Esophagus (tissue), 2 donors: ENCODE results near the gene DAPK1. TPM values are rescaled to one million over a fixed set of nuclear protein-coding genes. Genes with fewer than 3 reads are reported as not detected.

Experiments used
- H3K27ac ChIP-seq, 2 donors: one replicate each; pipeline ENCODE4 v1.5.1; 2013; ENCODE audit warnings: low read depth in 2 of 2, mild to moderate bottlenecking in 2 of 2, inconsistent platforms in 1 of 2, low read length in 1 of 2, moderate library complexity in 1 of 2
- H3K27me3 ChIP-seq, 2 donors: one replicate each; pipeline ENCODE4 v1.6.1; 2013; ENCODE audit warnings: low read length in 2 of 2, control low read depth in 1 of 2, mild to moderate bottlenecking in 1 of 2; ENCODE audit not compliant: insufficient read depth in 2 of 2, control insufficient read depth in 1 of 2
- H3K36me3 ChIP-seq, 2 donors: one replicate each; pipeline ENCODE4 v1.6.1; 2013; ENCODE audit warnings: low read length in 1 of 2; ENCODE audit not compliant: control insufficient read depth in 2 of 2, insufficient read depth in 2 of 2
- H3K4me1 ChIP-seq, 2 donors: one replicate each; pipeline ENCODE4 v1.6.1; 2013; ENCODE audit warnings: low read length in 1 of 2; ENCODE audit not compliant: control insufficient read depth in 2 of 2, insufficient read depth in 2 of 2
- H3K4me3 ChIP-seq, 2 donors: one replicate each; pipeline ENCODE4 v1.5.1; 2013; ENCODE audit warnings: low read length in 2 of 2, mild to moderate bottlenecking in 2 of 2, low read depth in 1 of 2, moderate library complexity in 1 of 2
- H3K9me3 ChIP-seq, 2 donors: one replicate each; pipeline ENCODE4 v1.6.1; 2013; ENCODE audit warnings: mild to moderate bottlenecking in 2 of 2, low read depth in 1 of 2, low read length in 1 of 2, moderate library complexity in 1 of 2; ENCODE audit not compliant: control insufficient read depth in 2 of 2, insufficient read depth in 1 of 2
- WGBS, 2 donors: extraction: QIAGEN DNeasy Blood & Tissue Kit; methylation state at CpG; one replicate each; pipeline ENCODE4 v1.1.7; 2013; 5-methylcytosine and 5-hydroxymethylcytosine counted together
- polyA plus RNA-seq, 2 donors: library from polyadenylated mRNA; stranded (reverse); fragments of 200-250 nt; gene quantifications; one replicate each; pipeline ENCODE4 v1.2.3, GENCODE V29; 2013
- donor health status: healthy with polysubstance abuse.
- donor health status: Bipolar disorder and iron deficiency.

The DAPK1 gene
- polyA plus RNA-seq, 2 donors: 1.7 to 2.9 TPM

GRCh38 chr9:87685871-87686519 is 188.3 kb downstream of the DAPK1 start:
- 65 to 67% methylated on average over 14 of the region's 14 CpGs for WGBS, 2 donors
- Histone ChIP-seq H3K4me1 (peaks cover 0 to 2% of the 10 kb centered on the region in 2 donors), H3K4me3 (no peak overlapping the region)

GRCh38 chr9:87686520-87687090 is 188.9 kb downstream of the DAPK1 start:
- no peaks in the 10 kb centered on the region for H3K9me3 ChIP-seq
- 95 to 96% methylated on average over 14 of the region's 14 CpGs for WGBS, 2 donors
- H3K27me3 ChIP-seq: no peaks in the 10 kb centered on the region
- H3K4me3 ChIP-seq: no peak overlapping the region
- H3K36me3 ChIP-seq: no peaks in the 10 kb centered on the region
- H3K27ac ChIP-seq: no peak overlapping the region
- peaks cover 0 to 2% of the 10 kb centered on the region in 2 donors for H3K4me1 ChIP-seq

More at GRCh38 chr9:87685871-87686519, 188.3 kb downstream of the DAPK1 start:
- Histone ChIP-seq H3K27ac (no peak overlapping the region), H3K9me3 (no peaks in the 10 kb centered on the region), H3K36me3 (no peaks in the 10 kb centered on the region), H3K27me3 (no peaks in the 10 kb centered on the region)

DNA sequence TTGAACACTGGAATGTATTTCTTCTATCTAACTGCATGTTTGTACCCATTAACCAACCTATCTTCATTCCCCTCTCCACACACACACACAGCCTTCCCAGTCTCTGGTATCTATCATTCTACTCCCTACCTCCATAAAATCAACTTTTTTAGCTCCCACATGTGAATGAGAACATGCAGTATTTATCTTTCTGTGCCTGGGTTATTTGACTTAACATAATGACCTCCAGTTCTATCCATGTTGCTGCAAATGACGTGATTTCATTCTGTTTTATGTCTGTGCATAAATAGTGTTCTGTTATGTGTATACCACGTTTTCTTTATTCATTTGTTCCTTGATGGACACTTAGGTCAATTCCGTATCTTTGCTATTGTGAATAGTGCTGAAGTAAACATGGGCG is 189.5 kb downstream of the DAPK1 start:
- Histone ChIP-seq H3K4me1 (peaks cover 0 to 2% of the 10 kb centered on the region in 2 donors), H3K9me3 (no peaks in the 10 kb centered on the region), H3K27ac (no peak overlapping the region), H3K4me3 (no peak overlapping the region), H3K36me3 (no peaks in the 10 kb centered on the region), H3K27me3 (no peaks in the 10 kb centered on the region)
- 64 to 76% methylated on average over 4 of the region's 4 CpGs for WGBS, 2 donors

GRCh38 chr9:87694236-87694755 is 196.6 kb downstream of the DAPK1 start:
- H3K9me3 ChIP-seq: peaks cover 0 to 5% of the 10 kb centered on the region in 2 donors
- no peak overlapping the region for H3K4me3 ChIP-seq
- H3K27ac ChIP-seq: no peak overlapping the region
- no peaks in the 10 kb centered on the region for H3K4me1 ChIP-seq
- WGBS, 2 donors: 91 to 93% methylated on average over 3 of the region's 3 CpGs
- peaks cover 0 to 3% of the 10 kb centered on the region in 2 donors for H3K36me3 ChIP-seq
- H3K27me3 ChIP-seq: no peaks in the 10 kb centered on the region

GRCh38 chr9:87695523-87695922 is 197.9 kb downstream of the DAPK1 start:
- Histone ChIP-seq H3K27me3 (no peaks in the 10 kb centered on the region), H3K36me3 (peaks cover 0 to 3% of the 10 kb centered on the region in 2 donors), H3K4me1 (no peaks in the 10 kb centered on the region), H3K27ac (no peak overlapping the region), H3K9me3 (peaks cover 0 to 5% of the 10 kb centered on the region in 2 donors), H3K4me3 (no peak overlapping the region)
- WGBS, 2 donors: 73 to 89% methylated on average over 1 of the region's 1 CpG

DNA sequence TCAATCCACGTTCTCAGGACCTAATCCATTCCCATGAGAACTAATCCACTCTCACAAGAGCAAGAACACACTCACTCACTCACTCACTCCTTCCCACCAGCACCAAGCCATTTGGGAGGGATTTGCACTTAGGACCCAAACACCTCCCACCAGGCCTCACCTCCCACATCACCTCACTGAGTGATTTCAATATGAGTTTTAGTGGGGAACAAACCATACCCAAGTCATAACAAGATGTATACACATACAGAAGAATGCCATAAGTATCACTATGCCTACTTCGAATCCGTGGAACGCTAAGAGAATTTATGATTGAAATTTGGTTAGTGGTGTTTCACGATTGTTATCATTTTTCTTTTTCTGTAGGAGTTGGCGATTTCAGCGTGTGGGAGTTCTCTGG is 199.0 kb downstream of the DAPK1 start:
- Histone ChIP-seq H3K36me3 (peaks cover 0 to 3% of the 10 kb centered on the region in 2 donors), H3K4me1 (no peaks in the 10 kb centered on the region), H3K27ac (no peak overlapping the region), H3K9me3 (peaks cover 0 to 5% of the 10 kb centered on the region in 2 donors), H3K27me3 (no peaks in the 10 kb centered on the region), H3K4me3 (no peak overlapping the region)
- WGBS, 2 donors: 84 to 87% methylated on average over 7 of the region's 7 CpGs

DNA sequence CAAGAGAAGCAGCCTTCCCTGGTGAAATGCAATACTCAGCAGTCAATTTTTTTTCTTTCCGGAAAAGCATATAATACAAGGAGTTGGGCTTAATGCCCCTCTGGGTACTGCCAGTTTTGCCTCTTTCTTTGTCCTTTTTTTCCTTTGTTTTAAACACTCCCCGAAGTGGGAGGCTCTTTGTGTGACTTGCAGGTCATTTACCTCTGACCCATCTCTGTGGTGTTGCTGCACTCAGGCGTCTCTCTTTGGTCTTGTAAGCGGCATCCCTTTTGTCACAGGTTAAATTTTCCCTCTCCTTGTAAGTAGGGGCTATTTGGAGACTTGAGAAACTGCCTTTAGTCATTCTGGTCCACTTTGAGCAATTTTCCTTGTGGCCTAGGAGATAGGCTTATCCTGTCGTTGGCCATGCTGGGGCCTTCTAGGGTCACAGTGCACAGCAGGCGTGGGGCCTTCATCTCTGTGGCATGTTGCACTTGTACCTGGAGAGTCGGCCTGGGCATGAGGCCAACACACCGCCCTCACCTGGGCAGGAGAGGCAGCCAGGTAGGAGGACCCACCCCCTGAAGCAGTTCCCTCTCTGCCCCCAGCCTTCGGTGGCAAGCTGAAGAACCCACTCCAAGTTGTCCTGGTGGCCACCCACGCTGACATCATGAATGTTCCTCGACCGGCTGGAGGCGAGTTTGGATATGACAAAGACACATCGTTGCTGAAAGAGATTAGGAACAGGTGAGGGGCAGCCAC is 200.6 kb downstream of the DAPK1 start:
- Histone ChIP-seq H3K27ac (no peak overlapping the region), H3K4me3 (no peak overlapping the region), H3K27me3 (no peaks in the 10 kb centered on the region), H3K9me3 (peaks cover 0 to 5% of the 10 kb centered on the region in 2 donors), H3K4me1 (no peaks in the 10 kb centered on the region), H3K36me3 (peaks cover 0 to 3% of the 10 kb centered on the region in 2 donors)
- 84 to 93% methylated on average over 14 of the region's 14 CpGs for WGBS, 2 donors

DNA sequence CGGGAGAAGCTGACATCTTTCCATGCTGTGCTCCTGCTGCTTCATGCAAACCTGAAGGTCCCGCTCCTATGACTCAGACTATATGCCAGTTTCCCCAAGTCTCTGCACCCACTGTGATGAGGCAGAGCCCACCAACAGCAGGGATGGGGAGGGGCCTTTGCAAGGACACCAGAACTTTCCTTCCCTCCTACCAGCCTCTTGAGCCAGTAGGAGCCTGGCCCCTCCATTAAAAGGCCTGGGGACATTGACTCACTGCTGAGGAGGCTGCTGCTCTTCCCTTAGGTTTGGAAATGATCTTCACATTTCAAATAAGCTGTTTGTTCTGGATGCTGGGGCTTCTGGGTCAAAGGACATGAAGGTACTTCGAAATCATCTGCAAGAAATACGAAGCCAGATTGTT is 202.2 kb downstream of the DAPK1 start:
- H3K4me3 ChIP-seq: no peak overlapping the region
- no peak overlapping the region for H3K27ac ChIP-seq
- H3K9me3 ChIP-seq: no peaks in the 10 kb centered on the region
- 89 to 91% methylated on average over 4 of the region's 4 CpGs for WGBS, 2 donors
- H3K4me1 ChIP-seq: no peaks in the 10 kb centered on the region
- H3K36me3 ChIP-seq: peaks cover 0 to 3% of the 10 kb centered on the region in 2 donors
- H3K27me3 ChIP-seq: no peaks in the 10 kb centered on the region

DNA sequence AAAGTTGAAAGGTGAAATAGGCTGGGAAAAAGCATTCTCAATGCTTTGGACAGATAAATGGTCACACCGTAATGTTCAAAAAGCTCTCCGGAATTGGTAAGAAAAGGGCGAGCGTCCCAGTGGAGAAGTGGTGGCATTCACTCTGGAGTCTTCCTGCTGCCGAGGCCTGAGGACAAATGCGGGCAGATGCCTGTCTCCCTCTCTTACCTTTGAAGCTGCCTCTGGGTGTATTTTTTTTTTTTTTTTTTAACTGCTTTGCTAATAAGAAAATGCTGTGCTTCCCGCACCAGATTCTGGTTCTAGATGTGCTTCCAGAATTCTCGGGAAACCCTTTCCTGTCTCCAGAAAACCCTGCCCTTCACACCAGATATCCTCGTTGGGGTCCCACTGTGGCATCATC is 203.8 kb downstream of the DAPK1 start:
- H3K9me3 ChIP-seq: no peaks in the 10 kb centered on the region
- H3K36me3 ChIP-seq: peaks cover 0 to 3% of the 10 kb centered on the region in 2 donors
- whole genome bisulfite sequencing, 2 donors: 88 to 92% methylated on average over 9 of the region's 9 CpGs
- no peak overlapping the region for H3K27ac ChIP-seq
- H3K4me3 ChIP-seq: no peak overlapping the region
- no peaks in the 10 kb centered on the region for H3K4me1 ChIP-seq
- H3K27me3 ChIP-seq: no peaks in the 10 kb centered on the region
